K562 (cell line): ENCODE data around the gene TP53I13. TPM values are rescaled to one million over a fixed set of nuclear protein-coding genes. Genes with fewer than 3 reads are reported as not detected.

Experiments used
- ATAC-seq: fragments of 200-7000 bp; cut with Tn5 transposase; 3 replicates; pipeline ENCODE4 v1.9.1; 2020; ENCODE audit warnings: moderate library complexity
- BruUV-seq: library from RNA; stranded (reverse); fragments of 400-500 nt; replicated peaks from 2 replicates; lab custom pipeline; 2021; lab: Mats Ljungman, UMichigan
- CTCF ChIA-PET: fragments of 300-600 bp; formaldehyde crosslinking; extraction: SDS; loops from one replicate; lab custom pipeline; 2021; ENCODE audit warnings: low intra/inter-chr PET ratio; lab: Yijun Ruan, JAX
- POLR2A ChIA-PET: fragments of 300-600, 350-650 bp; sonication (Branson Sonifier 250); formaldehyde crosslinking; extraction: SDS; loops from one replicate; lab custom pipeline; 2021; ENCODE audit warnings: antibody characterized with exemption, inconsistent platforms; lab: Yijun Ruan, JAX
- DNase-seq, 4 experiments: peaks; one replicate each; pipeline versions ENCODE4 v3.0.0 to v3.0.0-alpha.2; 2011 to 2018; ENCODE audit warnings: low spot score in 3 of 4, mixed read lengths in 3 of 4; ENCODE audit errors: extremely low read depth in 1 of 4
- FAIRE-seq: peaks from 2 replicates; lab custom pipeline; 2011; peaks lifted over from hg19 to GRCh38; lab: Jason Lieb, UNC
- H2AFZ ChIP-seq: 2 replicates; pipeline ENCODE4 v1.6.0; 2011; ENCODE audit warnings: low read depth, low read length, control low read depth, inconsistent platforms
- H3K27ac ChIP-seq: fragments of 200-600 bp; 3 replicates; pipeline ENCODE4 v1.8.0; 2011; ENCODE audit warnings: low read depth, mild to moderate bottlenecking, control low read depth, inconsistent platforms, low read length, moderate library complexity, mixed read lengths; ENCODE audit errors: extremely low read depth
- H3K27me3 ChIP-seq, 2 experiments: fragments of 300-600 bp in 1 of 2; 2 replicates in 1 of 2; 3 replicates in 1 of 2; pipeline versions ENCODE4 v1.6.0 to v1.8.0; 2011; ENCODE audit warnings: inconsistent platforms in 2 of 2, low read length in 2 of 2, mild to moderate bottlenecking in 1 of 2, mixed read lengths in 1 of 2, moderate library complexity in 1 of 2; ENCODE audit not compliant: control insufficient read depth in 2 of 2, insufficient read depth in 2 of 2
- H3K36me3 ChIP-seq: fragments of 300-600 bp; 3 replicates; pipeline ENCODE4 v1.8.0; 2011; ENCODE audit warnings: mild to moderate bottlenecking, low read length, inconsistent platforms; ENCODE audit not compliant: control insufficient read depth, insufficient read depth
- H3K4me1 ChIP-seq, 2 experiments: fragments of 200-600 bp in 1 of 2; replicated peaks in 1 of 2; 2 replicates in 1 of 2; 3 replicates in 1 of 2; pipeline versions ENCODE4 v1.5.1 to v1.8.0; 2011; ENCODE audit warnings: inconsistent platforms in 2 of 2, low read length in 2 of 2, mild to moderate bottlenecking in 1 of 2, mixed read lengths in 1 of 2, moderate library complexity in 1 of 2; ENCODE audit not compliant: control insufficient read depth in 2 of 2, insufficient read depth in 2 of 2
- H3K4me2 ChIP-seq: 2 replicates; pipeline ENCODE4 v1.6.1; 2011; ENCODE audit warnings: low read length, control low read depth, inconsistent platforms, mixed read lengths; ENCODE audit not compliant: insufficient read depth
- H3K4me3 ChIP-seq: fragments of 200-600 bp; sonication (generic), shearing (Covaris generic); 2 replicates; pipeline ENCODE4 v1.5.1; 2016; ENCODE audit warnings: control low read depth, inconsistent platforms
- H3K79me2 ChIP-seq: fragments of 200-600 bp; 3 replicates; pipeline ENCODE4 v1.8.0; 2011; ENCODE audit warnings: low read length, inconsistent platforms; ENCODE audit not compliant: control insufficient read depth, insufficient read depth
- H3K9ac ChIP-seq, 2 experiments: 2 replicates each; pipeline versions ENCODE4 v1.6.0 to v1.6.1; 2011; ENCODE audit warnings: low read depth in 2 of 2, low read length in 2 of 2, control low read depth in 1 of 2, inconsistent platforms in 1 of 2, mild to moderate bottlenecking in 1 of 2, mixed read lengths in 1 of 2; ENCODE audit not compliant: insufficient read depth in 1 of 2
- H3K9me1 ChIP-seq: one replicate; pipeline ENCODE4 v1.6.0; 2011; ENCODE audit warnings: inconsistent platforms, mild to moderate bottlenecking, low read length, moderate library complexity; ENCODE audit not compliant: control insufficient read depth, insufficient read depth
- H3K9me3 ChIP-seq: replicated peaks from 2 replicates; pipeline ENCODE4 v1.5.1; 2011; ENCODE audit warnings: low read depth, low read length, inconsistent platforms; ENCODE audit not compliant: control insufficient read depth, insufficient read depth
- H4K20me1 ChIP-seq: replicated peaks from 2 replicates; pipeline ENCODE4 v1.6.1; 2011; ENCODE audit warnings: low read length, inconsistent platforms, mixed read lengths; ENCODE audit not compliant: control insufficient read depth, insufficient read depth
- CBX5 ChIP-seq: IDR thresholded peaks from 2 replicates; pipeline ENCODE4 v1.6.1; 2014; ENCODE audit warnings: low read depth, borderline replicate concordance
- GATAD2B ChIP-seq: fragments of 450-650 bp; IDR thresholded peaks from 2 replicates; pipeline ENCODE4 v1.6.1; 2017; ENCODE audit warnings: mild to moderate bottlenecking, borderline replicate concordance
- NFIX ChIP-seq: fragments of 250-450 bp; sonication (Bioruptor Pico); IDR thresholded peaks from 2 replicates; pipeline ENCODE4 v1.4.0; 2020; ENCODE audit warnings: low read depth, mild to moderate bottlenecking, moderate library complexity
- RCOR1 ChIP-seq, 2 experiments: IDR thresholded peaks; 2 replicates each; pipeline ENCODE4 v1.6.1; 2012; ENCODE audit warnings: low read depth in 2 of 2, low read length in 2 of 2, borderline replicate concordance in 1 of 2, improper control_type of control experiment in 1 of 2
- TBL1XR1 ChIP-seq, 2 experiments: IDR thresholded peaks; 2 replicates each; pipeline ENCODE4 v1.6.1; 2012; ENCODE audit warnings: improper control_type of control experiment in 2 of 2, low read length in 2 of 2, mild to moderate bottlenecking in 1 of 2
- XRCC4 ChIP-seq: IDR thresholded peaks from one replicate; pipeline ENCODE4 v1.6.1; 2011; ENCODE audit not compliant: insufficient read depth, insufficient read length; ENCODE audit errors: extremely low read depth
- WGBS: fragments of 100-300 bp; shearing (Covaris generic); methylation state at CpG from one replicate; pipeline ENCODE4 v1.1.6; 2016; ENCODE audit warnings: low coverage, mixed read lengths; ENCODE audit not compliant: insufficient coverage; ENCODE audit errors: missing lambda C conversion rate; 5-methylcytosine and 5-hydroxymethylcytosine counted together
- in situ Hi-C: fragments of 300-500 bp; cut with MboI; formaldehyde crosslinking; loops from 4 replicates; pipeline ENCODE4 v1.15.0; 2018; ENCODE audit warnings: inconsistent platforms, mixed read lengths
- intact Hi-C: fragments of 100-400 bp; cut with micrococcal nuclease; formaldehyde crosslinking; loops from 2 replicates; pipeline ENCODE4 v1.14.2; 2022
- polyA plus RNA-seq, 8 experiments: library from polyadenylated mRNA; depleted of rRNA in 4 of 8; stranded (reverse) in 5 of 8; unstranded in 3 of 8; fragments of >200 nt; fragmentation: Nextera tagmentation in 2 of 8; fragmentation: Illumina TruSeq in 1 of 8; extraction: Ambion mirVana in 2 of 8; extraction: Trizol in 1 of 8; gene quantifications; 2 replicates each; pipeline versions ENCODE4 v1.2.1 to v1.2.3, GENCODE V29; 2011 to 2014; ENCODE audit warnings: inconsistent platforms in 1 of 8, missing spikeins in 1 of 8
- total RNA-seq, 7 experiments: library from RNA; depleted of rRNA in 6 of 7; stranded (reverse); fragments of >200 nt in 6 of 7; fragmentation: Illumina TruSeq in 2 of 7; extraction: Trizol in 2 of 7; gene quantifications; 2 replicates each; pipeline versions ENCODE4 v1.2.1 to v1.2.3, GENCODE V29; 2011 to 2021; ENCODE audit warnings: low replicate concordance in 1 of 7
- TF ChIP-seq, protein P1 (sequence below): fragments of 200-800 bp; sonication (Bioruptor generic); IDR thresholded peaks from 2 replicates; pipeline ENCODE4 v1.6.1; 2017; ENCODE audit warnings: missing genetic modification characterization, missing compliant biosample characterization

The TP53I13 gene
- total and polyA plus RNA-seq, 9 of the 15 experiments (the other 6 are each of a cell fraction or from before 2014, with no cell fraction given), result 0.08 to 28.3 (median 9.1) TPM

GRCh38 chr17:29595943-29596774 lies 27.7 kb downstream of the TP53I13 start:
- no peak for DNase-seq
- H3K79me2 ChIP-seq, result peaks cover 6% of the 10 kb centered on the region; the same call in 2 of the 3 replicates
- in situ Hi-C loops, result no loop called here

DNA sequence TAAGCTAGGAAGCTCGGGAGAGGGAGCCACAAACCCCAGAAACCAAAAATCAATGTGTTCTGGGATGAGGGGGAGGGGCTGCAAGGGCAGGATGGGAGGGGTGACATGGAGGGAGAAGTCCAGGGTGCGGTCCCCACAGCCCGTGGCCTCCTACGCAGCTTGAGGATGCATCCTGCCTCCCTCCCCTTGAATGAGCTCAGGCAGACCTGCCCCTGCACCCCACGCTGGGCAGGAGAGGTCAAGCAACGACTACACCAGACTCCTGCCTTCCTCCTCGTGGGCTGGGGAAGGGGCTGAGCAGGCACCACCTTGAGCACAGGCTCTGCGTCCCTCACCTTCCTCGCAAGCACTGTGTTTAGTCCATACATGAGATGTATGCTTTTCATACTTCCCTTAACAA lies 28.3 kb downstream of the TP53I13 start:
- 20% methylated on average over 8 of the region's 9 CpGs for whole genome bisulfite sequencing
- Histone ChIP-seq H3K4me1 (peaks cover 20 to 54% of the 10 kb centered on the region in 2 experiments), H3K4me2 (no peak overlapping the region; the same call in 1 of the 2 replicates), H3K9me3 (no peaks in the 10 kb centered on the region), H3K9ac (peak overlapping the region in 1 of 2 experiments; percentile 78; a peak in 2 of 4 replicates), H3K36me3 (no peaks in the 10 kb centered on the region), H2AFZ (no peak overlapping the region), H3K9me1 (peaks cover 4% of the 10 kb centered on the region), H3K4me3 (no peak overlapping the region), H3K27ac (no peak overlapping the region), H3K79me2 (peaks cover 6% of the 10 kb centered on the region; the same call in 2 of the 3 replicates), H3K27me3 (no peaks in the 10 kb centered on the region), H4K20me1 (peaks cover 12% of the 10 kb centered on the region)
- peak; percentile 31; the same call in 2 of the 3 replicates for ATAC-seq
- TF ChIP-seq CBX5, result no peak
- TF ChIP-seq, protein P1, sequence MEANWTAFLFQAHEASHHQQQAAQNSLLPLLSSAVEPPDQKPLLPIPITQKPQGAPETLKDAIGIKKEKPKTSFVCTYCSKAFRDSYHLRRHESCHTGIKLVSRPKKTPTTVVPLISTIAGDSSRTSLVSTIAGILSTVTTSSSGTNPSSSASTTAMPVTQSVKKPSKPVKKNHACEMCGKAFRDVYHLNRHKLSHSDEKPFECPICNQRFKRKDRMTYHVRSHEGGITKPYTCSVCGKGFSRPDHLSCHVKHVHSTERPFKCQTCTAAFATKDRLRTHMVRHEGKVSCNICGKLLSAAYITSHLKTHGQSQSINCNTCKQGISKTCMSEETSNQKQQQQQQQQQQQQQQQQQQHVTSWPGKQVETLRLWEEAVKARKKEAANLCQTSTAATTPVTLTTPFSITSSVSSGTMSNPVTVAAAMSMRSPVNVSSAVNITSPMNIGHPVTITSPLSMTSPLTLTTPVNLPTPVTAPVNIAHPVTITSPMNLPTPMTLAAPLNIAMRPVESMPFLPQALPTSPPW (CRISPR knock-in tag), result peak; percentile 37; the same call in 1 of the 2 replicates
- TF ChIP-seq RCOR1 (IDR thresholded peaks at IDR 0.05; ENCODE audit: borderline replicate concordance in 1 of 2, low read depth in 2 of 2, low read length in 2 of 2), result 0 out of 4 replicates have a peak, but pooled peaks of 1 of the 2 experiments have one; percentile 36
- intact Hi-C loops, result no loop called here
- FAIRE-seq, result no peak
- no TSS peak for BruUV-seq
- CTCF ChIA-PET, result no interaction called here
- in situ Hi-C loops, result no loop called here
- POLR2A ChIA-PET, result interaction anchor here (0.7 to 1.6 kb wide), 2 partner anchors 15 to 21 kb away, joined by 3 read pairs; no protein-coding TSS in a partner anchor
- peak; percentile 37 to 61 (median 52) for DNase-seq

More at GRCh38 chr17:29595943-29596774, 27.7 kb downstream of the TP53I13 start:
- no peak overlapping the region for H3K27ac ChIP-seq
- BruUV-seq, result no TSS peak
- no peak overlapping the region for H3K4me2 ChIP-seq
- H3K27me3 ChIP-seq, result no peaks in the 10 kb centered on the region
- no peak for FAIRE-seq
- peaks cover 12% of the 10 kb centered on the region for H4K20me1 ChIP-seq
- H3K9me1 ChIP-seq, result peaks cover 4% of the 10 kb centered on the region
- TF ChIP-seq XRCC4 (no peak), TBL1XR1 (IDR thresholded peaks at IDR 0.05; ENCODE audit: low read length in 2 of 2) (no peak), GATAD2B (no peak), NFIX (CRISPR knock-in tag) (no peak)
- TF ChIP-seq, all 486 proteins: peak for 0
- H3K36me3 ChIP-seq, result no peaks in the 10 kb centered on the region
- no peaks in the 10 kb centered on the region for H3K9me3 ChIP-seq
- POLR2A ChIA-PET, result interaction anchor here (1.6 kb wide), 1 partner anchor 16 kb away, joined by 3 read pairs; no protein-coding TSS in a partner anchor
- WGBS, result 50% methylated on average over 10 of the region's 12 CpGs
- no peak for ATAC-seq
- CTCF ChIA-PET, result no interaction called here
- peaks cover 25 to 60% of the 10 kb centered on the region in 2 experiments for H3K4me1 ChIP-seq
- H3K4me3 ChIP-seq, result no peak overlapping the region
- H3K9ac ChIP-seq, result peak overlapping the region in 1 of 2 experiments; percentile 24; a peak in 2 of 4 replicates
- intact Hi-C loops, result no loop called here
- H2AFZ ChIP-seq, result no peak overlapping the region
